K562 (cell line): Measurements from ENCODE around the gene DYNAP. TPM values are rescaled to one million over a fixed set of nuclear protein-coding genes. Genes with fewer than 3 reads are reported as not detected.

Experiments
- ATAC-seq: fragments of 200-7000 bp; cut with Tn5 transposase; 3 replicates; pipeline ENCODE4 v1.9.1; 2020; ENCODE audit warnings: moderate library complexity
- BruUV-seq: library from RNA; stranded (reverse); fragments of 400-500 nt; replicated peaks from 2 replicates; lab custom pipeline; 2021; lab: Mats Ljungman, UMichigan
- CTCF ChIA-PET: fragments of 300-600 bp; formaldehyde crosslinking; extraction: SDS; loops from one replicate; lab custom pipeline; 2021; ENCODE audit warnings: low intra/inter-chr PET ratio; lab: Yijun Ruan, JAX
- POLR2A ChIA-PET: fragments of 300-600, 350-650 bp; sonication (Branson Sonifier 250); formaldehyde crosslinking; extraction: SDS; loops from one replicate; lab custom pipeline; 2021; ENCODE audit warnings: antibody characterized with exemption, inconsistent platforms; lab: Yijun Ruan, JAX
- DNase-seq, 4 experiments: peaks; one replicate each; pipeline versions ENCODE4 v3.0.0 to v3.0.0-alpha.2; 2011 to 2018; ENCODE audit warnings: low spot score in 3 of 4, mixed read lengths in 3 of 4; ENCODE audit errors: extremely low read depth in 1 of 4
- FAIRE-seq: peaks from 2 replicates; lab custom pipeline; 2011; peaks lifted over from hg19 to GRCh38; lab: Jason Lieb, UNC
- H2AFZ ChIP-seq: 2 replicates; pipeline ENCODE4 v1.6.0; 2011; ENCODE audit warnings: low read depth, low read length, control low read depth, inconsistent platforms
- H3K27ac ChIP-seq: fragments of 200-600 bp; 3 replicates; pipeline ENCODE4 v1.8.0; 2011; ENCODE audit warnings: low read depth, mild to moderate bottlenecking, control low read depth, inconsistent platforms, low read length, moderate library complexity, mixed read lengths; ENCODE audit errors: extremely low read depth
- H3K27me3 ChIP-seq, 2 experiments: fragments of 300-600 bp in 1 of 2; 2 replicates in 1 of 2; 3 replicates in 1 of 2; pipeline versions ENCODE4 v1.6.0 to v1.8.0; 2011; ENCODE audit warnings: inconsistent platforms in 2 of 2, low read length in 2 of 2, mild to moderate bottlenecking in 1 of 2, mixed read lengths in 1 of 2, moderate library complexity in 1 of 2; ENCODE audit not compliant: control insufficient read depth in 2 of 2, insufficient read depth in 2 of 2
- H3K36me3 ChIP-seq: fragments of 300-600 bp; 3 replicates; pipeline ENCODE4 v1.8.0; 2011; ENCODE audit warnings: mild to moderate bottlenecking, low read length, inconsistent platforms; ENCODE audit not compliant: control insufficient read depth, insufficient read depth
- H3K4me1 ChIP-seq, 2 experiments: fragments of 200-600 bp in 1 of 2; replicated peaks in 1 of 2; 2 replicates in 1 of 2; 3 replicates in 1 of 2; pipeline versions ENCODE4 v1.5.1 to v1.8.0; 2011; ENCODE audit warnings: inconsistent platforms in 2 of 2, low read length in 2 of 2, mild to moderate bottlenecking in 1 of 2, mixed read lengths in 1 of 2, moderate library complexity in 1 of 2; ENCODE audit not compliant: control insufficient read depth in 2 of 2, insufficient read depth in 2 of 2
- H3K4me2 ChIP-seq: 2 replicates; pipeline ENCODE4 v1.6.1; 2011; ENCODE audit warnings: low read length, control low read depth, inconsistent platforms, mixed read lengths; ENCODE audit not compliant: insufficient read depth
- H3K4me3 ChIP-seq: fragments of 200-600 bp; sonication (generic), shearing (Covaris generic); 2 replicates; pipeline ENCODE4 v1.5.1; 2016; ENCODE audit warnings: control low read depth, inconsistent platforms
- H3K79me2 ChIP-seq: fragments of 200-600 bp; 3 replicates; pipeline ENCODE4 v1.8.0; 2011; ENCODE audit warnings: low read length, inconsistent platforms; ENCODE audit not compliant: control insufficient read depth, insufficient read depth
- H3K9ac ChIP-seq, 2 experiments: 2 replicates each; pipeline versions ENCODE4 v1.6.0 to v1.6.1; 2011; ENCODE audit warnings: low read depth in 2 of 2, low read length in 2 of 2, control low read depth in 1 of 2, inconsistent platforms in 1 of 2, mild to moderate bottlenecking in 1 of 2, mixed read lengths in 1 of 2; ENCODE audit not compliant: insufficient read depth in 1 of 2
- H3K9me1 ChIP-seq: one replicate; pipeline ENCODE4 v1.6.0; 2011; ENCODE audit warnings: inconsistent platforms, mild to moderate bottlenecking, low read length, moderate library complexity; ENCODE audit not compliant: control insufficient read depth, insufficient read depth
- H3K9me3 ChIP-seq: replicated peaks from 2 replicates; pipeline ENCODE4 v1.5.1; 2011; ENCODE audit warnings: low read depth, low read length, inconsistent platforms; ENCODE audit not compliant: control insufficient read depth, insufficient read depth
- H4K20me1 ChIP-seq: replicated peaks from 2 replicates; pipeline ENCODE4 v1.6.1; 2011; ENCODE audit warnings: low read length, inconsistent platforms, mixed read lengths; ENCODE audit not compliant: control insufficient read depth, insufficient read depth
- ATF6 ChIP-seq: sonication (generic); formaldehyde crosslinking; IDR thresholded peaks from 2 replicates; pipeline ENCODE4 v1.4.0; 2020; ENCODE audit warnings: mild to moderate bottlenecking, missing genetic modification reagents
- BRCA1 ChIP-seq, 2 experiments: fragments of 450-650 bp in 1 of 2; sonication (generic) in 1 of 2; formaldehyde crosslinking in 1 of 2; IDR thresholded peaks; 2 replicates each; pipeline versions ENCODE4 v1.5.0 to v1.6.1; 2017 to 2020; ENCODE audit warnings: mild to moderate bottlenecking in 1 of 2, missing genetic modification reagents in 1 of 2
- FOXA3 ChIP-seq, 2 experiments: fragments of 450-650 bp in 1 of 2; sonication (generic) in 1 of 2; formaldehyde crosslinking; IDR thresholded peaks in 1 of 2; conservative IDR thresholded peaks in 1 of 2; 2 replicates each; pipeline versions ENCODE4 v1.4.0 to v1.8.0; 2020 to 2022; ENCODE audit warnings: mild to moderate bottlenecking in 2 of 2, missing genetic modification reagents in 1 of 2
- JUND ChIP-seq, 2 experiments: IDR thresholded peaks; 2 replicates in 1 of 2; 3 replicates in 1 of 2; pipeline ENCODE4 v1.6.1; 2011; ENCODE audit warnings: borderline replicate concordance in 2 of 2, low read depth in 2 of 2, low read length in 2 of 2, improper control_type of control experiment in 1 of 2, missing biosample characterization in 1 of 2, missing genetic modification characterization in 1 of 2, missing genetic modification reagents in 1 of 2
- KAT2B ChIP-seq: IDR thresholded peaks from one replicate; pipeline ENCODE4 v1.6.1; 2012; ENCODE audit warnings: low read depth, mild to moderate bottlenecking, control low read depth, inconsistent platforms, low read length, moderate library complexity
- MAFF ChIP-seq: IDR thresholded peaks from 2 replicates; pipeline ENCODE4 v1.6.1; 2012; ENCODE audit warnings: low read length, improper control_type of control experiment
- MTA1 ChIP-seq: fragments of 450-650 bp; IDR thresholded peaks from 2 replicates; pipeline ENCODE4 v1.6.1; 2017; ENCODE audit warnings: borderline replicate concordance
- PHF21A ChIP-seq: fragments of 450-650 bp; IDR thresholded peaks from 2 replicates; pipeline ENCODE4 v1.6.1; 2017; ENCODE audit warnings: low read depth, borderline replicate concordance
- PPARD ChIP-seq: fragments of 250-450 bp; sonication (Bioruptor Pico); IDR thresholded peaks from 2 replicates; pipeline ENCODE4 v1.8.0; 2022; ENCODE audit warnings: inconsistent platforms, mild to moderate bottlenecking, moderate library complexity
- RHOXF2B ChIP-seq: fragments of 250-450 bp; sonication (Bioruptor Pico); conservative IDR thresholded peaks from 2 replicates; pipeline ENCODE4 v1.5.1; 2021
- ZNF41 ChIP-seq: fragments of 250-450 bp; sonication (Bioruptor Pico); conservative IDR thresholded peaks from 2 replicates; pipeline ENCODE4 v1.4.0; 2020; ENCODE audit warnings: mild to moderate bottlenecking
- ZNF444 ChIP-seq: fragments of 250-450 bp; sonication (Bioruptor Pico); IDR thresholded peaks from 2 replicates; pipeline ENCODE4 v1.4.0; 2020; ENCODE audit warnings: mild to moderate bottlenecking, moderate library complexity
- ZNF766 ChIP-seq: fragments of 200-800 bp; sonication (Bioruptor generic); conservative IDR thresholded peaks from 2 replicates; pipeline ENCODE4 v1.6.1; 2016; ENCODE audit warnings: missing genetic modification characterization, missing compliant biosample characterization
- ZSCAN32 ChIP-seq: fragments of 450-650 bp; formaldehyde crosslinking; IDR thresholded peaks from 2 replicates; pipeline ENCODE4 v1.4.0; 2020; ENCODE audit warnings: mild to moderate bottlenecking, moderate library complexity
- WGBS: fragments of 100-300 bp; shearing (Covaris generic); methylation state at CpG from one replicate; pipeline ENCODE4 v1.1.6; 2016; ENCODE audit warnings: low coverage, mixed read lengths; ENCODE audit not compliant: insufficient coverage; ENCODE audit errors: missing lambda C conversion rate; 5-methylcytosine and 5-hydroxymethylcytosine counted together
- in situ Hi-C: fragments of 300-500 bp; cut with MboI; formaldehyde crosslinking; loops from 4 replicates; pipeline ENCODE4 v1.15.0; 2018; ENCODE audit warnings: inconsistent platforms, mixed read lengths
- intact Hi-C: fragments of 100-400 bp; cut with micrococcal nuclease; formaldehyde crosslinking; loops from 2 replicates; pipeline ENCODE4 v1.14.2; 2022
- polyA plus RNA-seq, 8 experiments: library from polyadenylated mRNA; depleted of rRNA in 4 of 8; stranded (reverse) in 5 of 8; unstranded in 3 of 8; fragments of >200 nt; fragmentation: Nextera tagmentation in 2 of 8; fragmentation: Illumina TruSeq in 1 of 8; extraction: Ambion mirVana in 2 of 8; extraction: Trizol in 1 of 8; gene quantifications; 2 replicates each; pipeline versions ENCODE4 v1.2.1 to v1.2.3, GENCODE V29; 2011 to 2014; ENCODE audit warnings: inconsistent platforms in 1 of 8, missing spikeins in 1 of 8
- total RNA-seq, 7 experiments: library from RNA; depleted of rRNA in 6 of 7; stranded (reverse); fragments of >200 nt in 6 of 7; fragmentation: Illumina TruSeq in 2 of 7; extraction: Trizol in 2 of 7; gene quantifications; 2 replicates each; pipeline versions ENCODE4 v1.2.1 to v1.2.3, GENCODE V29; 2011 to 2021; ENCODE audit warnings: low replicate concordance in 1 of 7
- TF ChIP-seq, protein P1 (sequence below): sonication (generic); formaldehyde crosslinking; IDR thresholded peaks from 2 replicates; pipeline ENCODE4 v1.8.0; 2023; ENCODE audit warnings: missing genetic modification reagents, mild to moderate bottlenecking, borderline replicate concordance

The DYNAP gene
- total and polyA plus RNA-seq, 9 of the 15 experiments (the other 6 are each of a cell fraction or from before 2014, with no cell fraction given) = not detected

GRCh38 chr18:54557958-54558357, 33.1 kb upstream of the DYNAP start:
- Histone ChIP-seq H3K9me3 (no peaks in the 10 kb centered on the region), H3K27me3 (no peaks in the 10 kb centered on the region), H3K4me1 (no peaks in the 10 kb centered on the region), H4K20me1 (no peaks in the 10 kb centered on the region), H3K4me2 (no peak overlapping the region), H3K9me1 (no peaks in the 10 kb centered on the region), H2AFZ (no peak overlapping the region), H3K36me3 (no peaks in the 10 kb centered on the region), H3K4me3 (no peak overlapping the region), H3K79me2 (no peaks in the 10 kb centered on the region), H3K27ac (no peak overlapping the region), H3K9ac (no peak overlapping the region)
- BruUV-seq = no TSS peak
- WGBS = 0% methylated on average over 2 of the region's 2 CpGs
- POLR2A ChIA-PET = no interaction called here
- DNase-seq (no peak), ATAC-seq (no peak), FAIRE-seq (no peak)
- intact Hi-C loops (loop anchor here (2.0 to 10.0 kb wide), 3 partner anchors 89 to 163 kb away; no protein-coding TSS in a partner anchor), in situ Hi-C loops (loop anchor here (10.0 kb wide), 1 partner anchor 87 kb away; no protein-coding TSS in a partner anchor)
- CTCF ChIA-PET = interaction anchor here (1.2 kb wide), 1 partner anchor 113 kb away, joined by 3 read pairs; no protein-coding TSS in a partner anchor
- TF ChIP-seq ZNF444 (CRISPR knock-in tag) = no peak
- TF ChIP-seq FOXA3 (CRISPR knock-in tag; conservative IDR thresholded peaks at IDR 0.05 in 1 of 2, IDR thresholded peaks at IDR 0.05 in 1 of 2) = no peak
- no peak for TF ChIP-seq ZNF41 (CRISPR knock-in tag)
- TF ChIP-seq JUND (IDR thresholded peaks at IDR 0.05; ENCODE audit: borderline replicate concordance, low read depth, low read length) = no peak
- no peak for TF ChIP-seq JUND (tag; IDR thresholded peaks at IDR 0.05; ENCODE audit: borderline replicate concordance, low read depth, low read length)
- no peak for TF ChIP-seq MTA1
- no peak for TF ChIP-seq KAT2B
- no peak for TF ChIP-seq RHOXF2B (CRISPR knock-in tag)
- TF ChIP-seq ZSCAN32 = no peak
- TF ChIP-seq, protein P1, sequence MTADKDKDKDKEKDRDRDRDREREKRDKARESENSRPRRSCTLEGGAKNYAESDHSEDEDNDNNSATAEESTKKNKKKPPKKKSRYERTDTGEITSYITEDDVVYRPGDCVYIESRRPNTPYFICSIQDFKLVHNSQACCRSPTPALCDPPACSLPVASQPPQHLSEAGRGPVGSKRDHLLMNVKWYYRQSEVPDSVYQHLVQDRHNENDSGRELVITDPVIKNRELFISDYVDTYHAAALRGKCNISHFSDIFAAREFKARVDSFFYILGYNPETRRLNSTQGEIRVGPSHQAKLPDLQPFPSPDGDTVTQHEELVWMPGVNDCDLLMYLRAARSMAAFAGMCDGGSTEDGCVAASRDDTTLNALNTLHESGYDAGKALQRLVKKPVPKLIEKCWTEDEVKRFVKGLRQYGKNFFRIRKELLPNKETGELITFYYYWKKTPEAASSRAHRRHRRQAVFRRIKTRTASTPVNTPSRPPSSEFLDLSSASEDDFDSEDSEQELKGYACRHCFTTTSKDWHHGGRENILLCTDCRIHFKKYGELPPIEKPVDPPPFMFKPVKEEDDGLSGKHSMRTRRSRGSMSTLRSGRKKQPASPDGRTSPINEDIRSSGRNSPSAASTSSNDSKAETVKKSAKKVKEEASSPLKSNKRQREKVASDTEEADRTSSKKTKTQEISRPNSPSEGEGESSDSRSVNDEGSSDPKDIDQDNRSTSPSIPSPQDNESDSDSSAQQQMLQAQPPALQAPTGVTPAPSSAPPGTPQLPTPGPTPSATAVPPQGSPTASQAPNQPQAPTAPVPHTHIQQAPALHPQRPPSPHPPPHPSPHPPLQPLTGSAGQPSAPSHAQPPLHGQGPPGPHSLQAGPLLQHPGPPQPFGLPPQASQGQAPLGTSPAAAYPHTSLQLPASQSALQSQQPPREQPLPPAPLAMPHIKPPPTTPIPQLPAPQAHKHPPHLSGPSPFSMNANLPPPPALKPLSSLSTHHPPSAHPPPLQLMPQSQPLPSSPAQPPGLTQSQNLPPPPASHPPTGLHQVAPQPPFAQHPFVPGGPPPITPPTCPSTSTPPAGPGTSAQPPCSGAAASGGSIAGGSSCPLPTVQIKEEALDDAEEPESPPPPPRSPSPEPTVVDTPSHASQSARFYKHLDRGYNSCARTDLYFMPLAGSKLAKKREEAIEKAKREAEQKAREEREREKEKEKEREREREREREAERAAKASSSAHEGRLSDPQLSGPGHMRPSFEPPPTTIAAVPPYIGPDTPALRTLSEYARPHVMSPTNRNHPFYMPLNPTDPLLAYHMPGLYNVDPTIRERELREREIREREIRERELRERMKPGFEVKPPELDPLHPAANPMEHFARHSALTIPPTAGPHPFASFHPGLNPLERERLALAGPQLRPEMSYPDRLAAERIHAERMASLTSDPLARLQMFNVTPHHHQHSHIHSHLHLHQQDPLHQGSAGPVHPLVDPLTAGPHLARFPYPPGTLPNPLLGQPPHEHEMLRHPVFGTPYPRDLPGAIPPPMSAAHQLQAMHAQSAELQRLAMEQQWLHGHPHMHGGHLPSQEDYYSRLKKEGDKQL (CRISPR knock-in tag) = no peak
- no peak for TF ChIP-seq MAFF
- TF ChIP-seq BRCA1 (IDR thresholded peaks at IDR 0.05) = no peak
- no peak for TF ChIP-seq BRCA1 (CRISPR knock-in tag; IDR thresholded peaks at IDR 0.05)
- no peak for TF ChIP-seq PHF21A
- TF ChIP-seq PPARD (CRISPR knock-in tag) = no peak
- TF ChIP-seq ZNF766 = no peak
- no peak for TF ChIP-seq ATF6 (CRISPR knock-in tag)
